ENCODE measurements around the gene SPO11.

The SPO11 gene

GRCh38 chr20:57317316-57317788 lies 12.3 kb upstream of the SPO11 start:
- TF ChIP-seq USF1 (IDR thresholded peaks at IDR 0.05) (no peak), CEBPB (IDR thresholded peaks at IDR 0.05) (no peak), TCF12 (IDR thresholded peaks at IDR 0.05; ENCODE audit: low read depth) (no peak), TEAD4 (IDR thresholded peaks at IDR 0.05) (no peak), TAF1 (IDR thresholded peaks at IDR 0.05; ENCODE audit: low read depth) (no peak), EGR1 (IDR thresholded peaks at IDR 0.05) (no peak), EP300 (IDR thresholded peaks at IDR 0.05; ENCODE audit: borderline replicate concordance) (no peak), MAX (IDR thresholded peaks at IDR 0.05) (no peak), ZBTB7A (IDR thresholded peaks at IDR 0.05; ENCODE audit: low read depth) (no peak), RAD21 (IDR thresholded peaks at IDR 0.05; ENCODE audit: low read depth) (no peak), REST (IDR thresholded peaks at IDR 0.05; ENCODE audit: low read depth) (no peak), NFIC (IDR thresholded peaks at IDR 0.05) (no peak), YY1 (IDR thresholded peaks at IDR 0.05; ENCODE audit: low read depth) (no peak), FOXM1 (IDR thresholded peaks at IDR 0.05; ENCODE audit: borderline replicate concordance, low read depth) (no peak)

GRCh38 chr20:57317789-57318371 lies 11.7 kb upstream of the SPO11 start:
- TF ChIP-seq USF1 (IDR thresholded peaks at IDR 0.05) (no peak), FOXM1 (IDR thresholded peaks at IDR 0.05; ENCODE audit: borderline replicate concordance, low read depth) (no peak), REST (IDR thresholded peaks at IDR 0.05; ENCODE audit: low read depth) (no peak), RAD21 (IDR thresholded peaks at IDR 0.05; ENCODE audit: low read depth) (no peak), TCF12 (IDR thresholded peaks at IDR 0.05; ENCODE audit: low read depth) (no peak), CEBPB (IDR thresholded peaks at IDR 0.05) (no peak), YY1 (IDR thresholded peaks at IDR 0.05; ENCODE audit: low read depth) (no peak), TEAD4 (IDR thresholded peaks at IDR 0.05) (no peak)

GRCh38 chr20:57319584-57319983 lies 10.0 kb upstream of the SPO11 start:
- TF ChIP-seq CREB1 (IDR thresholded peaks at IDR 0.05; ENCODE audit: low read depth) (no peak), RAD21 (IDR thresholded peaks at IDR 0.05; ENCODE audit: low read depth) (no peak), REST (IDR thresholded peaks at IDR 0.05; ENCODE audit: low read depth) (no peak), MAX (IDR thresholded peaks at IDR 0.05) (no peak), ZBTB7A (IDR thresholded peaks at IDR 0.05; ENCODE audit: low read depth) (no peak), YY1 (IDR thresholded peaks at IDR 0.05; ENCODE audit: low read depth) (no peak), CEBPB (IDR thresholded peaks at IDR 0.05) (no peak), TAF1 (IDR thresholded peaks at IDR 0.05; ENCODE audit: low read depth) (no peak), EGR1 (IDR thresholded peaks at IDR 0.05) (no peak), EP300 (IDR thresholded peaks at IDR 0.05; ENCODE audit: borderline replicate concordance) (no peak), TEAD4 (IDR thresholded peaks at IDR 0.05) (no peak), NFIC (IDR thresholded peaks at IDR 0.05) (no peak)

- TF ChIP-seq CEBPB (IDR thresholded peaks at IDR 0.05) = no peak
These were observed 9.2 kb upstream of the SPO11 start for GRCh38 chr20:57320358-57320757.

GRCh38 chr20:57321142-57321541 lies 8.5 kb upstream of the SPO11 start:
- TF ChIP-seq REST (IDR thresholded peaks at IDR 0.05; ENCODE audit: low read depth) = no peak
- TF ChIP-seq MAX (IDR thresholded peaks at IDR 0.05) = no peak
- no peak for TF ChIP-seq YY1 (IDR thresholded peaks at IDR 0.05; ENCODE audit: low read depth)
- TF ChIP-seq RAD21 (IDR thresholded peaks at IDR 0.05; ENCODE audit: low read depth) = no peak
- no peak for TF ChIP-seq FOXM1 (IDR thresholded peaks at IDR 0.05; ENCODE audit: borderline replicate concordance, low read depth)
- TF ChIP-seq NFIC (IDR thresholded peaks at IDR 0.05) = no peak
- no peak for TF ChIP-seq ZBTB7A (IDR thresholded peaks at IDR 0.05; ENCODE audit: low read depth)
- no peak for TF ChIP-seq TCF12 (IDR thresholded peaks at IDR 0.05; ENCODE audit: low read depth)
- no peak for TF ChIP-seq EP300 (IDR thresholded peaks at IDR 0.05; ENCODE audit: borderline replicate concordance)
- TF ChIP-seq EGR1 (IDR thresholded peaks at IDR 0.05) = no peak
- no peak for TF ChIP-seq TEAD4 (IDR thresholded peaks at IDR 0.05)
- no peak for TF ChIP-seq TAF1 (IDR thresholded peaks at IDR 0.05; ENCODE audit: low read depth)
- no peak for TF ChIP-seq CEBPB (IDR thresholded peaks at IDR 0.05)

All from Ishikawa (cell line).